ENCODE results near the gene RPS26. TPM values are rescaled to one million over a fixed set of nuclear protein-coding genes. Genes with fewer than 3 reads are reported as not detected.
"Not testable (repeated sequence)": the region's sequence is repeated elsewhere in the genome, so short reads cannot be mapped to it uniquely, and the experiment has no call there.

Gene RPS26
- total RNA-seq (2014; rRNA removed; shearing (Covaris generic); ENCODE audit: low replicate concordance) = 313 and 847 TPM in 2 replicates

DNA sequence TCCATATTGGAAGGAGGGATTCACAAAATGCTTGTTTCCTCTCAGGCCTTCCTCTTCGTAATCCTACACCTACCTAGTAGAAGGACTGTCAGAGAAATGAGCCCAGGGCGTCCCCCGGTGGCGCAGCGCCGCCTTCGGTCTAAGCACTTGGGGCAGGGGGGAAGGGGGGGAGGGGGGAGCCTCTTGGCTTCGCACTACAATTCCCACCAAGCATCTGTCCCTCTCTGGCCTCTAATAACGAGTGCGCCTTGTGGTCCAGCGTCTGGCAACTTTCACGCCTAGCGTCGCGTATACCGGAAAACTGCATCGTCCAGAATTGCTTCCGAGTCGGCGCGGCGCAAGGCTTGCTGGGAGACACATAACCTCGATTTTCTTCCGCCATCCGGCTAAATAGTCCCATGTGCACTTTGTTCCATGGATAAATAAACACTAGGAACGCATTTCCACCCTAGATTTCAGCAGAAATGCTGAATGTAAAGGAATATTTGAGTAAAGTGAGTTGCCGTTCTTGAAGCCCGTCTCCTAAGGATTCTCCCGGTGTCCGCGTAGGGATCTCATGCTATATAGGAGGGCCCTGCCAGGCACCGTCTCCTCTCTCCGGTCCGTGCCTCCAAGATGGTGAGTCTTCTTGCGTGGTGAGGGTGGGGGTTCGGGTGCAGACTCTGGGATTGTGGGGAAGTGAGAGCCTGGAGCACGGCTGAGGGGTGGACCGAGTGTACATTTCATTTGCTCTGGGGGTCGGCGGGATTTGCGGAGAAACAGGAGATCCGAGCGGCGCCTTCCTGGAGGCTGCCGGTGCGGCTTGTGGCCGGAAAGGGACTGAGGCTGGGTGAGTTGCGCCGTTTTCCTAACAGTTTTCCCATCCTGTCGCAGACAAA is at the start of gene RPS26:
Gene RPS26, plus strand, starts transcription at position 367 of the 878 bp plus-strand sequence. Its CDS starts 249 bp downstream, at position 616.
- Histone ChIP-seq H3K4me3 (peak within 1 kb of the TSS; percentile 93), H3K9me3 (no peaks in the 10 kb centered on the region), H3K27me3 (no peaks in the 10 kb centered on the region), H3K36me3 (peaks cover 40% of the 10 kb centered on the region)
- DNase-seq = peak; percentile 98

DNA sequence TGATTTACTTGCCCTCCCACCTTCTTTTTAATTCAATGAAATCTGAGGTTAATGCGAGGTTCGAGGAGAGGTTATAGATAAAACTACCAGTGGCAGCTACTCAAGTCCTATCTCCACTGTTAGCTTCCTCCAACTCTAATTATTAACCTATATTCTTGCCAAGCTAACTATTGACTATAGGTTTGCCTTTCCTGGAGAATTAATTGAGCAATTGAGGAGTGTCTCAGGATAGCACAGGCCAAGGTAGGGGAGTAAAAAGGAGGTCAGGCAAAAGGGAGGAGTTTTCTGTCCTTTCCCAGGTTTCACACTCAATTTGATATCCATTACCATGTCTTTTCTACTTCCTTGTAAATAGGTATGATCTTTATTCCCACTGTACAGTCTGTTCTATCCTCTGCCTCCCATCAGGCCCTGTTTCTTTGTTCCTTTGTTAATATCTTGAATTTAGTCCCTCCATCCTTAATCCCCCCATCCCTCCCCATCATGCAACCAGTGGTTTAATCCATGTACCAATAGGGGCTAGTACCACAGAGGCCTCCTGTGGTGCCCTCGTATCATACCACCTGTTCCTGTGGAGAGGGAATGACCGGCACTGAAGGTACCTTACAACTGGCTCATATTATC is 48.4 kb upstream of the RPS26 start:
- H3K27me3 ChIP-seq = no peaks in the 10 kb centered on the region
- no peak overlapping the region for H3K4me3 ChIP-seq
- no peaks in the 10 kb centered on the region for H3K9me3 ChIP-seq
- DNase-seq = no peak
- peaks cover 45% of the 10 kb centered on the region for H3K36me3 ChIP-seq

DNA sequence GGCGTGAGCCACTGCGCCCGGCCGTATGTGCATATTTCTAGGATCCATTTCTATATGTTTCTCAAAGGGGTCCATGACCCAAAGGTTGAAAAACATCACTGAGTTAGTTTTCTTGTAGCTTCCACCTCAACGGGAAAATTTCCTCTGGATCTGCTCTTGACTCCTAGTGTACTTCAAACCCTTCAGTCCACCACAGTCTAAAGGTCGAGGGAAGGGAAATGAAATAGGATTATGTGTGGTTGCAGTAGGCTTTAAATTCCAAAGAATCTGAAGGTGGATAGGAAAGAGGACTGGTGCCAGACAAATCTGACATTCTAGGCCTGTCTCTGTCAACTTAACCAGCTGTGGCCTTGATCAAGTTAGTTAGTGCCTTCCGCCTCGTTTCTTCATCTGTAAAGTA is 46.4 kb upstream of the RPS26 start:
- Histone ChIP-seq H3K27me3 (no peaks in the 10 kb centered on the region), H3K36me3 (peaks cover 29% of the 10 kb centered on the region), H3K4me3 (no peak overlapping the region), H3K9me3 (no peaks in the 10 kb centered on the region)
- DNase-seq = no peak

DNA sequence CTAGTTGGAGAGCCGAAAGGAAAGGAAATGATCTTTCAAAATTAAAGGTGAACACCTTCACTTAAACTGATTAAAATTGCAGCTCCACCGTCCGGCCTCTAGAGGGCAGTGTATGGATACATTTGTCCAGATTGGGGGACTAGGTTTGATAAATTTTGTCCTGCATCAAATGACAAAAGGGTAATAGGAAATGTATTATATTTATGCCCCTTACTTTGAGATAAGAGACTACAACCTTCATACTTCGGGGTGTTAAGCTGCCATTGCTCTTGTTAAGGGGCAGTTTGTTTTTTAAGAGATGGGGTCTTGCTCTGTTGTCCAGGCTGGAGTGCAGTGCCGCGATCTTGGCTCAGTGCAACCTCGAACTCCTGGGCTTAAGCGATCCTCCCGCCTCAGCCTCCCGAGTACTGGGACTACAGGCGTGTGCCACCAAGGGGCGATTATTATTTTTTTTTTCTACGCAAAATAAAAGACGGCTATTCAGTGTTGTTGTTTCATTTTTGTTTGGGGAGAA is 45.5 kb upstream of the RPS26 start:
- DNase-seq = peak; percentile 34
- H3K4me3 ChIP-seq = peak overlapping the region; percentile 70
- no peaks in the 10 kb centered on the region for H3K27me3 ChIP-seq
- H3K9me3 ChIP-seq = no peaks in the 10 kb centered on the region
- peaks cover 21% of the 10 kb centered on the region for H3K36me3 ChIP-seq

DNA sequence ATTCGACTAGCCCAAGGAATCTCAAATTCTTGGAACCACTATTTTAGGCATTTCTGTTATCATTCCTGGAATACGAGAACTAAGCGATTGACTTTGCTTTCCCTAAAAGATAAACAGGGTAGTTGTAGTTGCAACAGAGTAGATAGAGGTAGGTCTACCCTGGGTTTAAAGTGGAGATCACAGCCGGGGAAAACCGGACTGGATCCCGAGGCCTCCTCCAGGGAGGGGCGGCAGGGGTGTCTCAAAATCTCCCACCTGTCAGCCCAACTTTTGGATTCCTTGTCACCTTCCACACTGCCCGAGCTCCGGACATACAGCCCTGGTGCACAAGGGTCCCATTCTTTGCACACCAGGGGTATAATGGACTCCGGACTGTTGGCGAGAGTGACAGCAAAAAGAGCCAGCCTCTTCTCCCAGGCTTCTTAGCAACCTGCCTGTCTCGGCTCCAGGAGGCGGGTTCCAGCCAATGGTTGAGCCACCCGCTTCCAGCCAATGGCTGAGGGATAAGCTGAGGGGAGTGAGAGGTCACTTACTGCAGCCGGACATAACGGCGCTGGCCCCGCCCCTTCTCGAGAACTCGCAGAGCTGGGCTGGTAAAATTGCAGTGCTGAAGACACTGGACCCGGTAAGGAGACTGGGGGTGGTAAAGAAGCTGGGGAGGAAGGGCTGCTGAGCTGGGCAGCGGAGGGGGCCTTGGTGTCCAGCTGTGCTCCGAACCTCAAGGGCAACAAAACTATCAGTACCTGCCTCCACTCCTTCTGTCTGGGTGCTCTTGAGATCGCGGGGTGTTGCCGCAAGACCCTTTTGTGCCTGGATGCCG is 44.8 kb upstream of the RPS26 start, which contains the start of gene SUOX:
Gene SUOX, plus strand, starts transcription at position 562 of the 820 bp plus-strand sequence. CDS start 4,946 bp downstream, outside the sequence.
- H3K36me3 ChIP-seq = peaks cover 18% of the 10 kb centered on the region
- DNase-seq = peak; percentile 98
- no peaks in the 10 kb centered on the region for H3K27me3 ChIP-seq
- H3K9me3 ChIP-seq = no peaks in the 10 kb centered on the region
- H3K4me3 ChIP-seq = peak within 1 kb of the TSS; percentile 70

DNA sequence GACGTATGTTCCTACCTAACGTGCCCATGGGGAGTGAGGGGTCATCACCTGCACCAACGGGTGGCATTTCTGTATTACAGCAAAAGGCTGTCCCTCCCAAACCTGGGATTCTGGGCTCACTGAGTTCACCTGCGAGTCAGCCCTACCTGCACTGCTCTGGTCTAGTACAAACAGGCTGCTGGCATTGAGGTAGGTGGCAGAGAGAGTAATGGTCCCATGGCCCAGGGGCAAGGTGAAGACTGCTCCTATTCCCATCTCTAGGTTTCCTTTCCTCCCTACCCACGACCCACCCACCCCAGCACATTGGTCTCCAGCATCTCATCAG is 44.2 kb upstream of the RPS26 start:
- Histone ChIP-seq H3K36me3 (peaks cover 12% of the 10 kb centered on the region), H3K9me3 (no peaks in the 10 kb centered on the region), H3K4me3 (peak overlapping the region; percentile 70), H3K27me3 (no peaks in the 10 kb centered on the region)
- no peak for DNase-seq

DNA sequence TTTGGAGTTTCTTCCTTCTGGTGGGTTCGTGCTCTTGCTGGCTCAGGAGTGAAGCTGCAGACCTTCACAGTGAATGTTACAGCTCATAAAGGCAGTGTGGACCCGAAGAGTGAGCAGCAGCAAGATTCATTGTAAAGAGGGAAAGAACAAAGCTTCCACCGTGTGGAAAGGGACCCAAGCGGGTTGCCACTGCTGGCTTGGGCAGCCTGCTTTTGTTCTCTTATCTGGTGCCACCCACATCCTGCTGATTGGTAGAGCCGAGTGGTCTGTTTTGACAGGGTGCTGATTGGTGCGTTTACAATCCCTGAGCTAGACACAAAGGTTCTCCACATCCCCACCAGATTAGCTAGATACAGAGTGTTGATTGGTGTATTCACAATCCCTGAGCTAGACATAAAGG is 42.2 kb upstream of the RPS26 start:
- not testable (repeated sequence) for H3K27me3 ChIP-seq, DNase-seq, H3K9me3 ChIP-seq

DNA sequence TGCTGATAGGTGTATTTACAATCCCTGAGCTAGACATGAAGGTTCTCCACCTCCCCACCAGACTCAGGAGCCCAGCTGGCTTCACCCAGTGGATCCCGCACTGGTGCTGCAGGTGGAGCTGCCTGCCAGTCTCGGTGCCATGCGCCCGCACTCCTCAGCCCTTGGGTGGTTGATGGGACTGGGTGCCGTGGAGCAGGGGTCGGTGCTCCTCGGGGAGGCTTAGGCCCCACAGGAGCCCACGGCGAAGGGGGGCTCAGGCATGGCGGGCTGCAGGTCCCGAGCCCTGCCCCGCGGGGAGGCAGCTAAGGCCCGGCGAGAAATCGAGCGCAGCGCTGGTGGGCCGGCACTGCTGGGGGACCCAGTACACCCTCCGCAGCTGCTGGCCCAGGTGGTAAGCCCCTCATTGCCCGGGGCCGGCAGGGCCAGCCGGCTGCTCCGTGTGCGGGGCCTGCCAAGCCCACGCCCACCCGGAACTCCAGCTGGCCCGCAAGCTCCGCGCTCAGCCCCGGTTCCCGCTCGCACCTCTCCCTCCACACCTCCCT is 41.6 kb upstream of the RPS26 start:
- H3K4me3 ChIP-seq, DNase-seq, H3K9me3 ChIP-seq, H3K27me3 ChIP-seq, H3K36me3 ChIP-seq: not testable (repeated sequence)

More for the DNA sequence above, 42.2 kb upstream of the RPS26 start:
- H3K36me3 ChIP-seq, H3K4me3 ChIP-seq: not testable (repeated sequence)

DNA sequence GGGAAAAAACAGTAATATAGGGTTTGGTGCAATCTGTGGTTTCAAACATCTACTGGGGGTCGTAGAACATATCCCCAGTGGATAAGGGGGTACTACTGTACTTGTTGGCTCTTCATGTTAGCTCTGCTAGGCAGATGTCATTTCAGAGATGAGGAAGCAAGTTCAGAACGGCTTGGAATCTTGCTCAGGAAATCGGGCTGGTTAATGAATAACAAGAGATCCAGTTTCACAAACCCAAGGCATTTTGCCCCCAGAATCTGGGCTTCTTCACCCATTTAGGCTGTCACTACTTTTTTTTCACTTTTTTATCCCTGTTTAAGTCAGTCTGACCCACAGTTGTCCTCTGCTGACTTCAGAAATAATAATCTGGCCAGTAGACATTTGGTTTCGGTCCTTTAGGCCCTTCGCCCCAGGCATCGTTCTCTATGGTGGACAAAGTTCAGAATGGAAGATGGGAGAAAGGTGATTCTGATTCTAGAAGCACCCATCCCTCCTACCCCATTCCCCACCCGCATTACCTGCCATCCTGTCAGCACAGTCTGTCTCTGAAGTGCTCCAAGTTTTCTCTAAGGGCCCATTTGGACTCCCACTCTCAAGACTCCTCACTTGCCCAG is 40.1 kb upstream of the RPS26 start:
- DNase-seq = no peak
- no peaks in the 10 kb centered on the region for H3K27me3 ChIP-seq
- no peaks in the 10 kb centered on the region for H3K9me3 ChIP-seq
- no peak overlapping the region for H3K4me3 ChIP-seq
- no peaks in the 10 kb centered on the region for H3K36me3 ChIP-seq

DNA sequence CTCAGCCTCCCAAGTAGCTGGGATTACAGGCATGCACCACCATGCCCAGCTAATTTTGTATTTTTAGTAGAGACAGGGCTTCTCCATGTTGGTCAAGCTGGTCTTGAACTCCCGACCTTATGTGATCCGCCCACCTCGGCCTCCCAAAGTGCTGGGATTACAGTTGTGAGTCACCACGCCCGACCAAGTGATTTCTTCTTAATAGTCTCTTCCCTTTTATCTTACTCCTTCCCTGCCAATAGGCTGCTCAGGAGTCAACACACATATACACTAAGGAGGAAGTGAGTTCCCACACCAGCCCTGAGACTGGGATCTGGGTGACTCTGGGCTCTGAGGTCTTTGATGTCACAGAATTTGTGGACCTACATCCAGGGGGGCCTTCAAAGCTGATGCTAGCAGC is 38.3 kb upstream of the RPS26 start:
- H3K4me3 ChIP-seq, DNase-seq, H3K9me3 ChIP-seq, H3K36me3 ChIP-seq, H3K27me3 ChIP-seq: not testable (repeated sequence)

DNA sequence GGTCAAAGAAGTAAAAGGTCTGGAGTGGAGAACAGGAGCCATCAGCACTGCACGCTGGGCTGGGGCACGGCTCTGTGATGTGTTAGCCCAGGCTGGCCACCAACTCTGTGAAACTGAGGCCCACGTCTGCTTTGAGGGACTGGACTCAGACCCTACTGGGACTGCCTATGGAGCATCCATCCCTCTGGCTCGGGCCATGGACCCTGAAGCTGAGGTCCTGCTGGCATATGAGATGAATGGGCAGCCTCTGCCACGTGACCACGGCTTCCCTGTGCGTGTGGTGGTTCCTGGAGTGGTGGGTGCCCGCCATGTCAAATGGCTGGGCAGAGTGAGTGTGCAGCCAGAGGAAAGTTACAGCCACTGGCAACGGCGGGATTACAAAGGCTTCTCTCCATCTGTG is 37.5 kb upstream of the RPS26 start:
- no peaks in the 10 kb centered on the region for H3K9me3 ChIP-seq
- DNase-seq = no peak
- no peaks in the 10 kb centered on the region for H3K27me3 ChIP-seq
- no peak overlapping the region for H3K4me3 ChIP-seq
- H3K36me3 ChIP-seq = no peaks in the 10 kb centered on the region

DNA sequence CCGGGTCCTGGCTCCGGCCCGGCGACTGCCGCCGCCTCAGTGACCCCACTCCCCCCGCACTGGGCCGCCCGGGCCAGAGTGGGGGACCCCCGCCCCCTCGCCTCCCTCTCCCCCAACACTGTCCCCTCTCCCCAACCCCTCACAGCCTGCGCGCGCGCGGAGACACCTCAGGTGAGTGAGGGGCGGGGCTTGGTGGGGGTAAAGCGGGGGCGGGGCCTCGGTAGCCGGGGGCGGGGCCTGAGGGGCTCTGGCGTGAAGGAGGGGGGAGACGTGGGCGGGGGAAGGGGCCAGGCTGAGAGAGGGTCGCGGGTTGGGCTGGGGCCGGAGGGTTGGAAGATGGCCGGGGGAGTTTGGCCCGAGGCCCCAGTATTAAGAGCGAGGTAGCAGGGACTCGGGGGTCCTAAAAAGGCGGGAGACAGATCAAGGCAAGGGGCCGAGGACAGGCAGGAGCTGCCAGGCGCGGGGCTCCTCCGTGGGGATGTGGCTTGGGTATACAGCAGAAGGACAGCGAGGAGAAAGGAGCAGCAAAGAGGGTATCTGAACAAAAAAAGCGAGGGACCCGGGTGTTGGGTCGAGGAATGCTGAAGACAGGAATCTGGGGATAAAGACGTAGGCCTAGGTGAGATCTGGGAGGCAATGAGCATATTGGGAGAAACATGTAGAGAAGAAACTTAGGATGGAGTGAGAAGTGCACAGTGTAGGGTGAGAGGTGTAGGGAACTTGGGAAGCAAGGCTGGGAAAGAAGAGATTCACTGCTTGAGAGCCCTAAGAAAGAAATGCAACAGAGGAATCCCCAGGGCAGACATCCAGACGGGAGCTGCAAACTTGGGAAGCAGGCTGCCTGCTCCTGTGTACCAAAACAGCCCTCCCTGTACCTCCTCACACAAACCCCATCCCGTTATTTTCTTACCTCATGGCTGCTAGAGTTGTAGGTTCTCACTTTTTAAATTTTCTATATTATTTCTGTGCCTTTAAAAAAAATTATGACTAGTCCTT is 33.9 kb upstream of the RPS26 start:
- H3K36me3 ChIP-seq = no peaks in the 10 kb centered on the region
- no peaks in the 10 kb centered on the region for H3K9me3 ChIP-seq
- H3K4me3 ChIP-seq = peak overlapping the region; percentile 47
- no peak for DNase-seq
- H3K27me3 ChIP-seq = no peaks in the 10 kb centered on the region

DNA sequence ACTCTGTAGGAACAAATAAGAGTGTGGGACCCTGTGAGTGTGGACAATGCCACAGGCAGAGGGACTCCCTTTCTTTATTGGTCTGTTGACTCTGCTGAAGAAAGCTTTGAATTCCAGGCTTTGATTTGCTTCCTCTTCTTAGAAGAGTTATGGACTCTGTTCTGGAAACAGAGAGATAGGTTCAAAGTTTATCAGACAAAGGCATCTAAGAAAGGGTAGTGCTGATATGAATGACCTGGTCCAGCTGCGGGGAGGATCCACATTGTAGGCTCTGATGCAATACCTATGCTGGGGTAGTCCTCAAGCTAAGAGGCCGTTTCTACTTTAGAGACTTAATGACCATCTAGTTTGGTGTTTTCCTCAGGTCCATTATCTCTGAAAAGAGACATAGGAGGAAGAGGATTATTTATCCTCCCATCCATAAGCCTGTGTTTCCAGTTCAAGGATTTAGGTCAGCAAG is 31.6 kb upstream of the RPS26 start:
- Histone ChIP-seq H3K9me3 (no peaks in the 10 kb centered on the region), H3K36me3 (no peaks in the 10 kb centered on the region), H3K27me3 (no peaks in the 10 kb centered on the region), H3K4me3 (no peak overlapping the region)
- DNase-seq = no peak

DNA sequence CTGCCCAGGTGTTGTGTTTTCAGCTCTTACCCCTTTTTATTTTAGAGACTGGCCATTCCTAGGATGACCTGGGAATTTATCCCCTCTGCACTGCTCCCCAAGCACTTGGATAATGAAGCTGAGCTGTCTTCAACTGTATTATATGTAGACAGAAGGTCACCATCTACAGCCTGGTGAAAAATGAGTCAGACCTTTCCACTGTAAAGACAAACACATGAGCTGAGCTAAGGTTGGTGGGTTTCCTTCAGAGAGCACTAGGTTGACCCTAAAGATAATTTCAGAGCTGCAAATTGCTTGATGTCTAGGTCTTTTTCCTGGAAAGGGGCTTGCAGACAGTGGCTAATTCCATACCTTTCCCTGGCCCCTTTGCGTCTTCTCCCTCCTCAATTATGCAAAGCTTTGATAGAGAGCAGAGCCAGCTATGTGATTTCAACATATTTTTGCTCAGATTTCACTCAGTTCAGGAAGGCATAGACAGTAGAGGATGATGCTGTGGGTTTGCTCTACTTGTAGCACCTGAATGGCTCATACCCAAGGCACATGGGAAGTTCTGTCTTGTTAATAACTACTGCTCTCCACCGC is 30.1 kb upstream of the RPS26 start:
- no peak for DNase-seq
- no peaks in the 10 kb centered on the region for H3K36me3 ChIP-seq
- H3K4me3 ChIP-seq = no peak overlapping the region
- H3K27me3 ChIP-seq = no peaks in the 10 kb centered on the region
- no peaks in the 10 kb centered on the region for H3K9me3 ChIP-seq

DNA sequence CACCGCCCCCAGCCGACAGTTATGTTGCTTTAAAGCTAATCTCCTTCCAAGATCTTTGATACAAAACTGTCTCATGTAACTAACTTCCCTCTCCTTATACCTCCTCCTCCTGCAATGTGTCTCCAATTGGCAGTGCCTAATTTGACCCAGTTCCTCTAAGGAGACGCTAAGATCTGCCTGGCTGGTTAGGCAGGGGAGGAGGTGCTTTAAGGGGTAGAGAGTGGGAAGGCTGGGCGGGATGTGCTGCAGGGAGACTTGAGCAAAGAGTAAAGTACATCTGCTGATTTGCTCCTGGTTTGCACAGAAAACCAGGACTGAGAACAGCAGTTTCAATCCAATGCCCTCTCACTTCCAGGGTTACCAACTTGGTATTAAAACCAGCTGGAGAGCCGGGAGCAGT is 28.2 kb upstream of the RPS26 start:
- Histone ChIP-seq H3K27me3 (no peaks in the 10 kb centered on the region), H3K4me3 (no peak overlapping the region), H3K9me3 (no peaks in the 10 kb centered on the region), H3K36me3 (no peaks in the 10 kb centered on the region)
- no peak for DNase-seq
